Tongue (tissue), 2 donors: ENCODE measurements around the gene CDO1. TPM values are rescaled to one million over a fixed set of nuclear protein-coding genes. Genes with fewer than 3 reads are reported as not detected.
A peak's percentile ranks its signal among the peaks of the same experiment; 100 is the strongest.

Experiments
- DNase-seq: peaks from one replicate; pipeline ENCODE4 v3.0.0-alpha.2; 2015
- total RNA-seq: library from RNA; depleted of rRNA; stranded (reverse); fragments of >200 nt; gene quantifications from one replicate; pipeline ENCODE4 v1.2.3, GENCODE V29; 2014

The CDO1 gene
- 16.8 TPM for total RNA-seq

DNA sequence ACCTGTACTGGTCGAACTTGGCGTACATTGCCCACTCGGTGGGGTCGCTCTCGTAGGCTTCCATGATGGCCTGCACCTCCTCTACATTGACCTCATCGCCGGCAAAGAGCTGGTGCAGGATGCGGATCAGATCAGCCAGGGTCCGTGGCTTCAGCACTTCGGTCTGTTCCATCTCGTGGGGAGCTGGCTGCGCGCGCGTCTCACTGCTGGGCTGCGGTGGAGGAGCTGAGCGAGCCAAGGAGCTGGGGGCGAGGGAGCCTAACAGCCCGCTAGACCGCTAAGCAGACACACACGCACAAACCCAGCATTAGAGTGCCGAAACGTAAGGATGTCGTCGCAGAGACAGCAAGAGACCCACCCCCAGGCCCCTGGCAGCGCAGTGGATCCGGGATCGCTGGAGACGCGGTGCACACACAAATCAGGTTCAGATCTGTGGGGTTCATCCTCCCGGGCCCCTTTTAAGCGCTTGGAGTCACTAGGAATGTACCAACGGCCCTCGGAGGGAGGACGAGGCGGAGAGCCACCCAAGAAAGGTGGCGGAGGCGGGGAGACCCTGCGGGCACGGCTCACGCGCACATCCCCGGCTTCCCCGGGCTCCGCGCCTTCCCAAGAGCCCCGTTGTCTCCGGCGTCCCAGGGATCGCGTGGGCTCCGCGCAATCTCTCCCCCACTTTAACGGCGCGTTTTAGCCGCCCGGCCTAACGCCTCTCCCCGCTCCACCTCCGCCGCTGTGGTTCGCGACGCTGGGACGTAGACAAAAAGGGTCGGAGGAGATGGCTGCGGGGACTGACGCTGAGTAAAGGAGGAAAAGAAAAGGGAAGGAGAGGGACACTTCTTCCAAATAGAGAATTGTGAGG is at the start of gene CDO1:
Gene CDO1, minus strand, starts transcription at position 434 of the 856 bp plus-strand sequence. Its CDS starts 262 bp downstream, at position 172.
- peak; percentile 89 for DNase-seq

- no peak for DNase-seq
These were observed 42.9 kb upstream of the CDO1 start for GRCh38 chr5:115859378-115859777.

- no peak for DNase-seq
These were observed 41.9 kb upstream of the CDO1 start for GRCh38 chr5:115858396-115858795.

GRCh38 chr5:115857626-115858349 is 41.3 kb upstream of the CDO1 start:
- peak; percentile 11 for DNase-seq

DNA sequence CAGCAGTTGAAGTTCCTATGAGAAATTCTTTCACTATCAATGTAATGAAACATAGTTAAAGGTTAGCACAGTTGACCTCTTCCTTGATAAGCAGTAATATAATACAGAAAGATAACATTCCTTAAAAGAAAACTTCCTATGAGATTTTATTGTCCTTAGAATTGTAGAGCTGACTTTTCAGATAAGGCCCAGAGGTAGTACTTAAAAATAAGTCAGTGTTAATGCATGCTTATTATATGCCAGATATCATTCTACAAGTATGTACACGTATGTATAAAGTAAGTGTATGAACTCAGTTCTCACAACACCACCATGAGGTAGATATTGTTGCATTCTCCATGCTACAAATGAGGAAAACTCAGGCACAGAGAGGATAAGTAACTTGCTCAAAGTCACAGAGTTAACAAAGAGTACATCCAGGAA is 40.6 kb upstream of the CDO1 start:
- no peak for DNase-seq

DNA sequence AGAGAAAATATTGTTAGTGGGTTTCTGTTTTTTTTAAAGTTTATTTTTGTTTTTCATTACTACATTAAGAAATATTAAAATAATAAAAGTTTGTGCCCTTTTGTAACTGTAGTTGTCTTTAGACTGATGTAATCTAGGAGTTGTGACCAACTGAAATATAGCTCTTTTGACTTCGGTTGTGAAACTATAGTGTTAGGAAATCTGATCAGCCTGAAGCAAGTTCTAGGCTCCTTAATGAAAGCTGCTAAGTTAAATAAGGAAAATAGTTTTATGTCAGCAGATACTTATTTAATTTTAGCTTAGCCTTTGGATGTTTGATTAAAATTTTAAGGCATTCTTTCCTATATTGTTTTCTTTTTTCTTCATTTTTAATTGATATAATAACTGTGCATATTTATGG is 39.5 kb upstream of the CDO1 start:
- no peak for DNase-seq

- DNase-seq, result no peak
These were observed 37.7 kb upstream of the CDO1 start for GRCh38 chr5:115854139-115854538.

GRCh38 chr5:115850744-115851416 is 34.4 kb upstream of the CDO1 start:
- DNase-seq, result no peak

DNA sequence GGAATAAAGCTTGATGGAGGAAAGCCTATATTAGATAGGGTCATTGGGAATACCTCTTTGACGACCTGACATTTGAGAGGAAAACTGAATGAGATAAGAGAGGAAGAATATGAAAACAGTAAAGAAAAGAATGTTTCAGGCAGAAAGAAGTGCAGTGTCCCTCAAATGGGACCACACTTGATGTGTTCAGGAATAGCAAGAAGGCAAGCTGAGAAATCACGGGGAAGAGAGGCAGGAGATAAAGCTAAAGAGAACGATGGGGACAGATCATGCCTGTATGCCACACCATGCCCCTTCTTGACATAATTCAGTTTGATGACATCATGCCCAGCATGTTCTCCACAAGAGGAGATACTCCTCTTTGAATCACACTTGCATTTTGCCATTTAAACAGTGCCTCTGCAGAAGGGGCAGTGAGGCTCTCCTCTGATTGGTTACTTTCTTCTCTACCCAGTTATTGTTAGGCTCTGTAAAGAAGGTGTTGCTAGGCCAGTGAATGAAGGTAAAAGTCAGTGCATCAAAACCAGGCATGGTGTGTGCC is 32.9 kb upstream of the CDO1 start:
- no peak for DNase-seq

GRCh38 chr5:115847290-115847689 is 30.8 kb upstream of the CDO1 start:
- no peak for DNase-seq

- DNase-seq, result peak; percentile 9
These were observed 27.9 kb upstream of the CDO1 start for GRCh38 chr5:115844321-115844817.

- DNase-seq, result no peak
These were observed 27.1 kb upstream of the CDO1 start for GRCh38 chr5:115843444-115844130.

DNA sequence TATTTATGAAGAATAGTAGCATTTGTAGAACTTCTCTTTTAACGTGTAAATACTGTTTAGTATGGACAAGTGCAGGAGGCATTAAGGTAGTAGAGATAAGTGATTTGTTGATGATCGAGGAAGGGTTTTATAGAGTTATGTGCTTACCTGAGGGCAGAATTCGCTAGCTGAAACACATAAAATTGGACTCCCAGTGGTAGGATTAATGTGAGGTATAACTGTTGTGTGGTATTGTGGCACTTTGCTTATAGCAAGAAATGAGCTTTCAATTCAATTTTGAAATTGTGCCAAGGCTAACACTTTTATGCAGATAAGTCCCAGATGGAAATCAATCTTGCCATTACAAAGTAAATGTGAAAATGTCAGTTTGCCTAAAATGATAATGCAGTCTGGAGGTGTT is 26.5 kb upstream of the CDO1 start:
- peak; percentile 14 for DNase-seq

GRCh38 chr5:115842089-115842935 is 25.9 kb upstream of the CDO1 start:
- DNase-seq, result no peak

GRCh38 chr5:115841382-115842088 is 25.1 kb upstream of the CDO1 start, which contains the start of the genes AP3S1 and ATG12:
Gene AP3S1 (plus strand): TSS chr5:115841935. CDS start chr5:115842038, 103 bp downstream.
Gene ATG12 (minus strand): TSS chr5:115841565. CDS start chr5:115841552, 13 bp downstream.
- DNase-seq, result peak; percentile 97

GRCh38 chr5:115840873-115841272 is 24.4 kb upstream of the CDO1 start:
- no peak for DNase-seq

DNA sequence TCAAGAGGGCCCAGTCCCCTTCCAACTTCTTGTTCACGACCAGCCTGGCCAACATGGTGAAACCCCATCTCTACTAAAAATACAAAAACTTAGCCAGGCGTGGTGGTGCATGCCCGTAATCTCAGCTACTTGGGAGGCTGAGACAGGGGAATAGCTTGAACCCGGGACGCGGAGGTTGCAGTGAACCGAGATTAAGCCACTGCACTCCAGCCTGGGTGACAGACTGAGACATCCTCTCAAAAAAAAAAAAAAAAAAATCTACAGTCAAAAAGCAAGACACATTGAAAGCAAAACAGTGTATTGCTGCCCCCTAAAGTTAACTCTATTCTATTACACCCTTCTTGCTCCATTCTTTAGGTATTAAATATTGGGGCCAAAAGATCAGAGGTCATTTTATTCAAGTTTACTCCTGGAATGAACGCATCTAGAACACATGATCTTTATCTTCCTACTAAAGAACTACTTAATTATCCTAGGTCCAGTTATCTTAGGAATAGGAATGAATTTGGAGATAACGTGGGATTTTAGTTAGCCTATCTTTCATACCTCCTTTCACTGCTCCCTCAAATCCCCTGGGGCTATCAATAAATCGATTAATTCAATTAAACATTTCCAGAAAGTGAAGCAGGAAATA is 22.5 kb upstream of the CDO1 start:
- DNase-seq, result peak; percentile 71

GRCh38 chr5:115835481-115835880 is 19.0 kb upstream of the CDO1 start:
- DNase-seq, result no peak

GRCh38 chr5:115831163-115831768 is 14.8 kb upstream of the CDO1 start:
- DNase-seq, result peak; percentile 65
